ENCODE measurements around the gene FEZF1.

GRCh38 chr7:122289426-122289825, 15.1 kb downstream of the FEZF1 start:
- no peak for TF ChIP-seq POLR2A (IDR thresholded peaks at IDR 0.05)
- no peak for TF ChIP-seq CTCF (IDR thresholded peaks at IDR 0.05)

All from testis (tissue), 2 donors.